HUES48 (cell line): ENCODE data around the gene RPTOR.
"Not testable (repeated sequence)": the region's sequence is repeated elsewhere in the genome, so short reads cannot be mapped to it uniquely, and the experiment has no call there.

ENCODE experiments used
- H3K27ac ChIP-seq: one replicate; pipeline ENCODE4 v1.7.0; 2013; ENCODE audit warnings: low read depth, low read length, inconsistent platforms
- H3K27me3 ChIP-seq: 2 replicates; pipeline ENCODE4 v1.6.1; 2013; ENCODE audit warnings: mild to moderate bottlenecking, low read length; ENCODE audit not compliant: control insufficient read depth, insufficient read depth
- H3K36me3 ChIP-seq: 2 replicates; pipeline ENCODE4 v1.6.1; 2013; ENCODE audit warnings: low read length; ENCODE audit not compliant: control insufficient read depth, insufficient read depth
- H3K4me1 ChIP-seq: 2 replicates; pipeline ENCODE4 v1.6.1; 2013; ENCODE audit warnings: mild to moderate bottlenecking, low read length; ENCODE audit not compliant: control insufficient read depth, insufficient read depth
- H3K4me3 ChIP-seq: 2 replicates; pipeline ENCODE4 v1.5.1; 2013; ENCODE audit warnings: mild to moderate bottlenecking, low read depth, low read length
- H3K9ac ChIP-seq: 2 replicates; pipeline ENCODE4 v1.6.1; 2013; ENCODE audit warnings: mild to moderate bottlenecking, low read depth, low read length, moderate library complexity
- H3K9me3 ChIP-seq: 2 replicates; pipeline ENCODE4 v1.6.1; 2013; ENCODE audit warnings: low read length; ENCODE audit not compliant: control insufficient read depth, insufficient read depth

Gene RPTOR

DNA sequence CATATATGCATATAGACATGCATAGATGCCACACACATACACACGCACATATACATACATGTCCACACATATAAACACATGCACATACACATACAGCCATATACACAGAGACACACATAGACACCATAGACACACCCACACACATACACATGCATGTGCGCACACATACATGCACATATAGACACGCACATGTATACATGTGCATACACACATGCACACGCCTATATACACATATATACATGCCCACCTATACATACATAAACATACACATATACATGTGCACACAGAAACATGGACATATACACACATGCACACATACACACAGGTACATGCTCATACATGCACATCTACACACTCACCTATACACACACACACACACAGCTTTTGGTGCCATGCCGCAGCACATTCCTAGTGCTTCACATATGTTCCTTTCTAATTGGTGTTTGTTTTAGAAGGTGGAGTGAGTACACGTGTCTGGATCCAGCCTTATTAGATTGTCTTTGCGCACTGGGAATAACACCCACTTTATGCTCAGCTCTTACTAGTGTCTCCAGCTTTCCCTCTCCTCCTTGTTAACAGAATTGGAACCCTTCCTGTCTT, 198.0 kb downstream of the RPTOR start:
- Histone ChIP-seq H3K4me1 (no peaks in the 10 kb centered on the region), H3K4me3 (no peak overlapping the region), H3K27me3 (no peaks in the 10 kb centered on the region), H3K9ac (no peak overlapping the region), H3K36me3 (0 out of 2 replicates have a peak, but pooled peaks cover 4% of the 10 kb centered on the region), H3K9me3 (peaks cover 8% of the 10 kb centered on the region; the same call in 1 of the 2 replicates), H3K27ac (no peak overlapping the region)

- no peaks in the 10 kb centered on the region for H3K4me1 ChIP-seq
- no peak overlapping the region for H3K4me3 ChIP-seq
- H3K9ac ChIP-seq, result no peak overlapping the region
- H3K9me3 ChIP-seq, result peaks cover 8% of the 10 kb centered on the region; the same call in 1 of the 2 replicates
- H3K27ac ChIP-seq, result no peak overlapping the region
- 0 out of 2 replicates have a peak, but pooled peaks cover 4% of the 10 kb centered on the region for H3K36me3 ChIP-seq
- no peaks in the 10 kb centered on the region for H3K27me3 ChIP-seq
Observed at GRCh38 chr17:80743181-80743771, 198.6 kb downstream of the RPTOR start.

DNA sequence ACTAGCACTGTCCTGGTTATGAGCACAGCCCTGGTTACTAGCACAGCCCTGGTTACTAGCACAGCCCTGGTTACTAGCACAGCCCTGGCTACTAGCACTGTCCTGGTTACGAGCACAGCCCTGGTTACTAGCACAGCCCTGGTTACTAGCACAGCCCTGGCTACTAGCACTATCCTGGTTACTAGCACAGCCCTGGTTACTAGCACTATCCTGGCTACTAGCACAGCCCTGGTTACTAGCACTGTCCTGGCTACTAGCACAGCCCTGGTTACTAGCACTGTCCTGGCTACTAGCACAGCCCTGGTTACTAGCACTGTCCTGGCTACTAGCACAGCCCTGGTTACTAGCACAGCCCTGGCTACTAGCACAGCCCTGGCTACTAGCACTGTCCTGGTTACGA, 199.3 kb downstream of the RPTOR start:
- not testable (repeated sequence) for H3K4me1 ChIP-seq, H3K36me3 ChIP-seq, H3K9ac ChIP-seq, H3K9me3 ChIP-seq, H3K4me3 ChIP-seq, H3K27me3 ChIP-seq, H3K27ac ChIP-seq

GRCh38 chr17:80744725-80745124, 200.1 kb downstream of the RPTOR start:
- H3K4me3 ChIP-seq, H3K4me1 ChIP-seq, H3K9me3 ChIP-seq, H3K9ac ChIP-seq, H3K27ac ChIP-seq, H3K27me3 ChIP-seq, H3K36me3 ChIP-seq: not testable (repeated sequence)

- no peaks in the 10 kb centered on the region for H3K36me3 ChIP-seq
- no peak overlapping the region for H3K27ac ChIP-seq
- H3K4me3 ChIP-seq, result no peak overlapping the region
- no peaks in the 10 kb centered on the region for H3K4me1 ChIP-seq
- no peaks in the 10 kb centered on the region for H3K27me3 ChIP-seq
- no peak overlapping the region for H3K9ac ChIP-seq
- peaks cover 7% of the 10 kb centered on the region; the same call in 1 of the 2 replicates for H3K9me3 ChIP-seq
Observed at GRCh38 chr17:80745183-80745582, 200.5 kb downstream of the RPTOR start.

- Histone ChIP-seq H3K4me3 (no peak overlapping the region), H3K36me3 (no peaks in the 10 kb centered on the region), H3K27ac (no peak overlapping the region), H3K27me3 (no peaks in the 10 kb centered on the region), H3K4me1 (peaks cover 6% of the 10 kb centered on the region), H3K9me3 (no peaks in the 10 kb centered on the region), H3K9ac (no peak overlapping the region)
Observed at GRCh38 chr17:80746262-80746935, 201.8 kb downstream of the RPTOR start.

- no peaks in the 10 kb centered on the region for H3K9me3 ChIP-seq
- no peak overlapping the region for H3K4me3 ChIP-seq
- H3K27me3 ChIP-seq, result no peaks in the 10 kb centered on the region
- H3K4me1 ChIP-seq, result peaks cover 16% of the 10 kb centered on the region
- no peak overlapping the region for H3K27ac ChIP-seq
- H3K9ac ChIP-seq, result no peak overlapping the region
- H3K36me3 ChIP-seq, result no peaks in the 10 kb centered on the region
Observed at GRCh38 chr17:80747469-80747868, 202.8 kb downstream of the RPTOR start.

DNA sequence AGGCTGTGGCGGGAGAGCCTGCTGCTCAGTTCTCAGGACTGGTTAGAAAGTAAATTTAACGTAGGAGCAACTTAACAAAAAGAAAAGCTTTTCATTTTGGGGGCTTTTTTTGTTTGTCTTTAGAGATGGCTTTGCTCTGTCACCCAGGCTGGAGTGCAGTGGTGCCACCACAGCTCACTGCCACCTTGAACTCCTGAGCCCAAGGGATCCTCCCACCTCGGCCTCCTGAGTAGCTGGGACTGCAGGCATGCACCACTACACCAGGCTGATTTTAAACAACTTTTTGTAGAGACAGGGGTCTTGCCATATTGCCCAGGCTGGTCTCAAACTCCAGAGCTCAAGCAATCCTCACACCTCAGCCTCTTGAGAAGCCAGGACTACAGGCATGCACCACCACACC, 205.0 kb downstream of the RPTOR start:
- no peaks in the 10 kb centered on the region for H3K9me3 ChIP-seq
- peaks cover 6% of the 10 kb centered on the region; the same call in 1 of the 2 replicates for H3K36me3 ChIP-seq
- H3K27me3 ChIP-seq, result no peaks in the 10 kb centered on the region
- peaks cover 20% of the 10 kb centered on the region for H3K4me1 ChIP-seq
- H3K9ac ChIP-seq, result no peak overlapping the region
- H3K4me3 ChIP-seq, result no peak overlapping the region
- H3K27ac ChIP-seq, result no peak overlapping the region

DNA sequence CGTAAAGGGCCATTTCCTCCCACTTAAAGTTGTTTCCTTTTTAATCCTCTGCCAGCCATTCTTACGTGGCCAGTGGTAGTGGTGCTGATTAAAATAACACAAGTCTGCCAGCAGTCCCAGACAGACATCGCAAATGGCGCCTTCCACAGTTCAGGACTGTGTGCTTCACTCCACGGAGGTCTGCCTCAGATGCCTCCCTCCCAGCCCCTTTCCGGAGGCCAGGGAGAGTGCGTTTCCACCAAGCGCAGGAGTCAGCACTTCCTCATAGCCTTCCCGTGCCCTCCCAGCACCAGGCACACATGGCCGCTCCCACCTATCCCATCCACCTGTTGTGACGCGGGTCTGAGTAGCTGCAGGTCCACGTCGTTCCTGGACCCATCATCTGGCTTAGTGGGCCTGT, 205.6 kb downstream of the RPTOR start:
- no peak overlapping the region for H3K4me3 ChIP-seq
- peaks cover 20% of the 10 kb centered on the region for H3K4me1 ChIP-seq
- no peaks in the 10 kb centered on the region for H3K9me3 ChIP-seq
- H3K27ac ChIP-seq, result no peak overlapping the region
- no peak overlapping the region for H3K9ac ChIP-seq
- H3K27me3 ChIP-seq, result no peaks in the 10 kb centered on the region
- H3K36me3 ChIP-seq, result peaks cover 8% of the 10 kb centered on the region; the same call in 1 of the 2 replicates

DNA sequence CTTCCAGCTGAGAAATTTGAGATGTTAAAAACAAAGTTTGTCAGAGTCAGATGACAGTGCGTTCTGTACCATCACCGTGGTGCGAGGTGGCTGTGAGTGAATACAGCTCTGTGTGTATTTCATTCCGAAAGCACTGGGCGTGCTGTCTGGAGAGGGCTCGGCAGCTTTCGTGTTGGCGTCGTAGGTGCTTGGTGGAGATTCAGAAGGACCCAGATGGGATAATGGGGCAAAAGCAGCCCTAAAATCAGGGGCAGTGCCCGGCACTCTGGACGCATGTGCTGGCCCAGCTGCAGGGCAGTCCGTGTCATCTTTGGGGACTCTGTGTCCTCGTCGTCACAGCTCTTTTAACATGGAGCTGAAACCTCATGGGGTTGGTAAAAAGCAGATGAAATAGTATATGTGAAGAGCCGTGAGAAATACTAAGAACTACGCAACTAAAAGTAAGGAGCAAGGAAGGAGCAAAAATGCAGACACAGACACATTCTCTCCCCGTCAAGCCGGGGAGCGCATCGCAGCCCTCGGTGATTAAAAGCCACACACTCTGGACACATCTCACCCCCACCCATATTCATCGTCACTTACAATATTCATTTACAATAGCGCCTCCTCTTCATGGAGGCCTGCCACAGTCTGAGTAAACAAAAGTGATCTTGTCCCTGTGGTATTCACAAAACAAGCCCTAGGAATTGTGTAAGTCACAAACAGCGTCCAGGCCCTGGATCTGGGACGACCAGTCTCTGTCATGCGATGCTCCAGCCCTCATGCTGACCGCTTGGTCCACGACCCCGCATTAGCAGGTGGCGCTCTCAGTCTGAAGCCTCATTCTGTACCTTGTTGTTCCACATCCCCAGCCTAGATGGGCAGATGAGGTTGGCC, 206.7 kb downstream of the RPTOR start:
- Histone ChIP-seq H3K9ac (no peak overlapping the region), H3K36me3 (peaks cover 12% of the 10 kb centered on the region; the same call in 1 of the 2 replicates), H3K4me3 (no peak overlapping the region), H3K9me3 (no peaks in the 10 kb centered on the region), H3K27ac (peak overlapping the region; percentile 81), H3K4me1 (peaks cover 20% of the 10 kb centered on the region), H3K27me3 (no peaks in the 10 kb centered on the region)
